HUES6 (cell line): ENCODE results near the gene NCCRP1.
A peak's percentile ranks its signal among the peaks of the same experiment; 100 is the strongest.

Experiments used
- H3K27ac ChIP-seq: 2 replicates; pipeline ENCODE4 v1.7.0; 2013; ENCODE audit warnings: low read depth, mild to moderate bottlenecking, low read length, inconsistent platforms
- H3K27me3 ChIP-seq: 2 replicates; pipeline ENCODE4 v1.6.1; 2013; ENCODE audit warnings: low read length; ENCODE audit not compliant: control insufficient read depth, insufficient read depth
- H3K36me3 ChIP-seq: 2 replicates; pipeline ENCODE4 v1.6.1; 2013; ENCODE audit warnings: low read length; ENCODE audit not compliant: control insufficient read depth, insufficient read depth
- H3K4me1 ChIP-seq: 2 replicates; pipeline ENCODE4 v1.6.1; 2013; ENCODE audit warnings: low read length; ENCODE audit not compliant: control insufficient read depth, insufficient read depth
- H3K4me3 ChIP-seq: 2 replicates; pipeline ENCODE4 v1.5.1; 2013; ENCODE audit warnings: low read depth, low read length
- H3K9ac ChIP-seq: one replicate; pipeline ENCODE4 v1.6.1; 2013; ENCODE audit warnings: mild to moderate bottlenecking, low read length
- H3K9me3 ChIP-seq: 2 replicates; pipeline ENCODE4 v1.6.1; 2013; ENCODE audit warnings: low read depth, low read length; ENCODE audit not compliant: control insufficient read depth, insufficient read depth

Gene NCCRP1

GRCh38 chr19:39166571-39167391, 30.0 kb upstream of the NCCRP1 start:
- Histone ChIP-seq H3K36me3 (peaks cover 10% of the 10 kb centered on the region), H3K27me3 (no peaks in the 10 kb centered on the region), H3K4me3 (no peak overlapping the region), H3K27ac (0 out of 2 replicates have a peak overlapping the region, but pooled peaks have one; percentile 18), H3K9ac (peak overlapping the region; percentile 26), H3K9me3 (no peaks in the 10 kb centered on the region), H3K4me1 (peaks cover 33% of the 10 kb centered on the region)

DNA sequence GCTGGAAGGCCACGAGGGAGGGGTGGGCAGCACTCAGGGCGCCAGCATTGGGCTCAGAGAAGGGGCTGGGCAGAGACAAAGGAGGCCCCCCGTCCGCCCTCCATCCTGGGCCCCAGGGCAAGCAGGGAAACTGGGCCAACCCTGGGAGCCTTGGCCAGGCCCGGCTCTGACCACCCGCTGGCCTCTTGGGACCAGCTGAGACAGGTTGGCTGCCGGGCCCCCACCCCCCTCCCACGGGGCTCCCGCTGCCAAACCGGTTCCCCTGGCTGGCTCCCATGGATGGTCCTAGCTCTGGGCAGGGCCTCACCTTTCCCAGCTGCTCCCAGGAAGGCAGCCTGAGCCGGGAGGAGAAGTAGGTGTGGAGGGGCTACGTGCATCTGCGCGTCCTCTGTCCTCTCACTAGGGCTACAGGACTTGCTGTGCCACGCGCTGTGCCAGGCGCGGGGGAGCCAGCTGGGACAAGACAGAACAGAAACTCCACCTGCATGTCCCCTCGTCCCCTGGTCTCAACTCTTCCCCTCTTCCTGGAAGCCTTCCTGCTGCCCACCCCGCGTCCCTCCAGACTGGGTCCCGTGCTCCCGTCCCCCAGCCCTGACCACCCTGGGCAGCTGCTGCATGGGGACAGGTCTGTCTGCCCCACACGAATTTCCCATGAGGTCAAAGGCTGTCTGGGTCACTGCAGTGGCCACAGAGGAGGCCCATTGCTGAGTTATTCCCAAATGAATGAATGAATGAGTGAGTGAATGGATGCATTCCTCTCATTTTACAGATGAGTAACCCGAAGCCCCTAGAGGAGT, 29.1 kb upstream of the NCCRP1 start:
- no peak overlapping the region for H3K4me3 ChIP-seq

DNA sequence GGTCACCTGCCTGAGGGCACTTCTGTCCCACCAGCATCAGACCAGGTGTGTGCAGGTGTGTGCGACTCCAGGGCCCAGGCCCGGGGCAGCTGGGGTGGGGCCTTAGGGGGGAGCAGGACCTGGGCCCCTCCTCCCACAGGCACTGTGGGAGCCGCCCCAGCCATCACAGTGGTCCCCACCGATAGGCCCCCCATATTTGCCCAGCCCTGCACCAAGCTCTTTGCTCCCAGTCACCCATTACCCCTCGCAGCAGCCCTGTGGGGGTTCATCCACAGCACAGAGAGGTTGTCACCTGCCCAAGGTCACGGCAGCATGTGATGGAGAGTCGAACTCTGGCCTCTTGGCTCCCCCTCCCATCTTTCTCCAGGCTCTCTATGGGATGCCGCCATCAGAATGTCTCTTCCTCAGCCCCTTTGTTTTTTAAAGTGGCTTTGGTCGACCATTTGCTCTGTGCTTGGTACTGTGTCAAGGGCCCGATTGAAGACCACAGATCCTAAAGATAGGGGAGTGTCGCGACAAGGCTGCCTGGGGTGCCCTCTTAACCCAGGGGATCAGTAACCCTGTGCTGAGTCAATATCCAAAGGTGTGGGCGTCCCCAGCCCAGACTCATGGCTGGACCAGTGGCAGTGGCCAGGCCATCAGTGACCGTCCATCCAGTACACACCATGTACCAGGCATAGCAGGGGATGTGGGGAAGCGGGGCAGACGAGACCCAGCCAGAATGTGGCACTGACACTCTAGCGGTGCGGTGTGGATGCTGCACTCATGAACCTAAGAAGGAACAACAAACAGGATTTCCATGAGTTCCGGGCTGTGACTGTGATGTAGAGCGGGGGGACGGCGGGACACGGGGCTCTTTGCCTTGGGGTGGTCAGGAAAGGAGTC, 28.3 kb upstream of the NCCRP1 start:
- H3K27ac ChIP-seq: no peak overlapping the region
- no peak overlapping the region for H3K4me3 ChIP-seq
- H3K9ac ChIP-seq: no peak overlapping the region
- no peaks in the 10 kb centered on the region for H3K9me3 ChIP-seq
- H3K4me1 ChIP-seq: peaks cover 25% of the 10 kb centered on the region
- no peaks in the 10 kb centered on the region for H3K27me3 ChIP-seq
- H3K36me3 ChIP-seq: peaks cover 13% of the 10 kb centered on the region

More for the DNA sequence above, 29.1 kb upstream of the NCCRP1 start:
- Histone ChIP-seq H3K4me1 (peaks cover 30% of the 10 kb centered on the region), H3K9ac (no peak overlapping the region), H3K36me3 (peaks cover 12% of the 10 kb centered on the region), H3K27ac (no peak overlapping the region), H3K9me3 (no peaks in the 10 kb centered on the region), H3K27me3 (no peaks in the 10 kb centered on the region)

- H3K4me1 ChIP-seq: peaks cover 25% of the 10 kb centered on the region
- H3K27me3 ChIP-seq: no peaks in the 10 kb centered on the region
- H3K4me3 ChIP-seq: no peak overlapping the region
- H3K36me3 ChIP-seq: peaks cover 15% of the 10 kb centered on the region
- no peak overlapping the region for H3K9ac ChIP-seq
- no peak overlapping the region for H3K27ac ChIP-seq
- no peaks in the 10 kb centered on the region for H3K9me3 ChIP-seq
Measured at GRCh38 chr19:39169143-39169810, 27.5 kb upstream of the NCCRP1 start.

DNA sequence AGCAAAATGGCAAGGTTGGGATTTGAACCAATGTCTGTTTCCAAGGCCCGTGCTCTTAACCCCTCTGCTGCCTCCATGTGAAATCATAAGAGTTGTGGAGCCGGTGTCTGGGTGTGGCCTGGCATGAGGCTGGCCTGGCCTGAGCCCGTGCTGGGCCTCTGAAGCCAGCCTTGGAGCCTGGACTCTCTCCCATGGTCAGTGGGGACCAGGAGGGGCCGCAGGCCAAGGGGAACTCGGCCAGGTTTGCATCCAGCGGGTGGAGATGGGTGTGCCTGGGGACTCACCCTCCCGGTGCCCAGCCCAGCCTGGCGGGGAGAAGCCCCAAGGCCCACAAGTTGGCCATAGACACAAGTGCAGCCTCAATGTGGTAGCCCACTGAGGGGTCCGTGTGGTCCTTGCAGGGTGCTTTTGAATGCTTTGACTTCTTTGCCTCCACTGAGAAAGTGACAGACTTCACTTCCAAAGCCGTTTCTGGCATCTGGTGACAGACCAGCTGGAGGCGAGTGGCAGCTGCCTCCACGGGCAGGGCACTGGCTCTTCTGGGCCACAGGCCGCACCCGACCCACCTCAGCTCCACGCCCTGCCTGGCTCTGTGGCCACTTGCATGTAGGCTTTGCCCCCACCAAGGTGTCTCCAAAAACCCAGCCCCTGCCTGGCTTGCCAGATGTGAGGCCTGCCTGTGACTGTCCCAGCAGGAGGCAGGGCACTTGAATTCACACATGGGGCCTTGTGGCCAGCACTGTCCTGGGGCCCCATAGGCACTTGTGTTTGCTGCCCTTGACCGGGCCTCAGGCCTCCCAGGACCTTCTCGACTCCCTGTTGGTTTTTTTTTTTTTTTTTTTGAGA, 26.2 kb upstream of the NCCRP1 start:
- no peaks in the 10 kb centered on the region for H3K9me3 ChIP-seq
- peaks cover 27% of the 10 kb centered on the region for H3K36me3 ChIP-seq
- H3K4me1 ChIP-seq: peaks cover 25% of the 10 kb centered on the region
- no peak overlapping the region for H3K4me3 ChIP-seq
- no peak overlapping the region for H3K9ac ChIP-seq
- no peak overlapping the region for H3K27ac ChIP-seq
- H3K27me3 ChIP-seq: no peaks in the 10 kb centered on the region

GRCh38 chr19:39171479-39172465, 25.0 kb upstream of the NCCRP1 start:
- H3K9ac ChIP-seq: no peak overlapping the region
- peaks cover 20% of the 10 kb centered on the region for H3K4me1 ChIP-seq
- peaks cover 38% of the 10 kb centered on the region for H3K36me3 ChIP-seq
- H3K27ac ChIP-seq: no peak overlapping the region
- no peaks in the 10 kb centered on the region for H3K9me3 ChIP-seq
- no peaks in the 10 kb centered on the region for H3K27me3 ChIP-seq
- no peak overlapping the region for H3K4me3 ChIP-seq

DNA sequence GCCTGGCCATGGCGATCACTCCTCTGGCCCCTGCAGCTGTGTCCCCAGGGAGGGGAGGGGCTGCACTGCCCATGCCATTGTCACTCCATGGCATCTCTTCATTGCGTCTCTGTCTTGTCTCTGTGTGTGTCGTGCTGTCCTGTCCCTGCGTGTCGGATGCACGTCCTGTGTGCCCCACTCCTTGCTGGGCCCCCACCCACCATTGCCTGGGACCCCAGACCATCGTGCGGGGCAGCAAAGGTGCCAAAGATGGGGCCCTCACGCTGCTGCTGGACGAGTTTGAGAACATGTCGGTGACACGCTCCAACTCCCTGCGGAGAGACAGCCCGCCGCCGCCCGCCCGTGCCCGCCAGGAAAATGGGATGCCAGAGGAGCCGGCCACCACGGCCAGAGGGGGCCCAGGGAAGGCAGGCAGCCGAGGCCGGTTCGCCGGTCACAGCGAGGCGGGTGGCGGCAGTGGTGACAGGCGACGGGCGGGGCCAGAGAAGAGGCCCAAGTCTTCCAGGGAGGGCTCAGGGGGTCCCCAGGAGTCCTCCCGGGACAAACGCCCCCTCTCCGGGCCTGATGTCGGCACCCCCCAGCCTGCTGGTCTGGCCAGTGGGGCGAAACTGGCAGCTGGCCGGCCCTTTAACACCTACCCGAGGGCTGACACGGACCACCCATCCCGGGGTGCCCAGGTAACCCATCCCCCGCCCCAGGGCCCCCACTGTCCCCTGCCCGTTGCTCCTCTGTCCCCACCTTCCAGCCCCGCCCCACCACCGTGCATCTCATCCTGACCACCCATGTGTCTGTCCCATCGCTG, 23.9 kb upstream of the NCCRP1 start:
- peaks cover 43% of the 10 kb centered on the region for H3K36me3 ChIP-seq
- H3K4me1 ChIP-seq: peaks cover 9% of the 10 kb centered on the region; the same call in 1 of the 2 replicates
- H3K9ac ChIP-seq: no peak overlapping the region
- H3K27ac ChIP-seq: no peak overlapping the region
- H3K9me3 ChIP-seq: no peaks in the 10 kb centered on the region
- no peaks in the 10 kb centered on the region for H3K27me3 ChIP-seq
- no peak overlapping the region for H3K4me3 ChIP-seq

GRCh38 chr19:39173502-39173991, 23.2 kb upstream of the NCCRP1 start:
- Histone ChIP-seq H3K9ac (no peak overlapping the region), H3K27me3 (no peaks in the 10 kb centered on the region), H3K27ac (no peak overlapping the region), H3K4me3 (no peak overlapping the region), H3K36me3 (peaks cover 49% of the 10 kb centered on the region), H3K9me3 (no peaks in the 10 kb centered on the region), H3K4me1 (peaks cover 7% of the 10 kb centered on the region; the same call in 1 of the 2 replicates)
